GM12878 (cell line): Measurements from ENCODE around the gene GIMD1.

Experiments used
- CREM ChIP-seq: IDR thresholded peaks from 2 replicates; pipeline ENCODE4 v1.6.1; 2014; ENCODE audit warnings: antibody characterized with exemption, low read depth
- JUND ChIP-seq: IDR thresholded peaks from 2 replicates; pipeline ENCODE4 v1.6.1; 2012; ENCODE audit warnings: low read depth, mild to moderate bottlenecking, low read length, improper control_type of control experiment, moderate library complexity
- TF ChIP-seq, protein P1 (sequence below): fragments of 150-350 bp; IDR thresholded peaks from 2 replicates; pipeline ENCODE4 v1.6.1; 2016; ENCODE audit warnings: low read depth, low read length
- TF ChIP-seq, protein P2 (sequence below): fragments of 450-650 bp; IDR thresholded peaks from 2 replicates; pipeline ENCODE4 v1.6.1; 2016; ENCODE audit warnings: mild to moderate bottlenecking, moderate library complexity, borderline replicate concordance
- TF ChIP-seq, protein P3 (sequence below), 3 experiments: IDR thresholded peaks in 2 of 3; conservative IDR thresholded peaks in 1 of 3; 2 replicates each; pipeline ENCODE4 v1.5.1; 2011; ENCODE audit warnings: low read depth in 3 of 3, low read length in 3 of 3, mild to moderate bottlenecking in 3 of 3, control low read depth in 2 of 3, moderate library complexity in 2 of 3, inconsistent platforms in 1 of 3, mixed read lengths in 1 of 3; ENCODE audit not compliant: control insufficient read depth in 2 of 3, insufficient read depth in 1 of 3; ENCODE audit errors: extremely low read depth in 1 of 3

DNA sequence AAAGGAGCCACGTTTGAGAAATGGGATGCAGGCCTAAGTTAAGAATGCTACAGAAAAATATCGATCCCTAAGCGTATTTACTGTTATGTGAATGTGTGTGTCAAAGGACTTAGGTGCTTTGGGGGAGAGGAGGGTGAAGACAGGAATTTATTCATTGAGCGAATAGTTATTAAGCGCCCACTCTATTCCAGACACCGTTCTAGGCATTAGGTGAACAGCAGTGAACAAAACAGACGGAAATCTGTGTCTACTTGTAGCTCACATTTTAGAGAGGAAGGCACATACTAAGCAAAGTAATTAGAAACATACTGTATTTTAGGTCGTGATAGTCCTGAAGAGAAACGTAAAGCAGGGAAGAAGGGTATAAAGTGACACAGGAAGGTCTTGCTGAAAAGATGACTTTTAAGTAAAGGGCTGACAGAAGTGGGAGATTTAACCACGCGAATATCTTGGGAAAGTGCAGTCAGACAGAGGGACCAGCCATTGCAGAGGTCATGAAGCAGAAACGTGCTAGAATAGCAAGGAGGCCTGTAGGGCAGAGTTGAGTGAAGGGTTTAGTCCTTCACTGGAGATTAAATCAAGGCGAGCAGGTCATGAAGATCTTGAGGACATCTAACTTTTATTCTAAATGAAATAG is 51.7 kb downstream of the GIMD1 start:
- TF ChIP-seq, protein P1, sequence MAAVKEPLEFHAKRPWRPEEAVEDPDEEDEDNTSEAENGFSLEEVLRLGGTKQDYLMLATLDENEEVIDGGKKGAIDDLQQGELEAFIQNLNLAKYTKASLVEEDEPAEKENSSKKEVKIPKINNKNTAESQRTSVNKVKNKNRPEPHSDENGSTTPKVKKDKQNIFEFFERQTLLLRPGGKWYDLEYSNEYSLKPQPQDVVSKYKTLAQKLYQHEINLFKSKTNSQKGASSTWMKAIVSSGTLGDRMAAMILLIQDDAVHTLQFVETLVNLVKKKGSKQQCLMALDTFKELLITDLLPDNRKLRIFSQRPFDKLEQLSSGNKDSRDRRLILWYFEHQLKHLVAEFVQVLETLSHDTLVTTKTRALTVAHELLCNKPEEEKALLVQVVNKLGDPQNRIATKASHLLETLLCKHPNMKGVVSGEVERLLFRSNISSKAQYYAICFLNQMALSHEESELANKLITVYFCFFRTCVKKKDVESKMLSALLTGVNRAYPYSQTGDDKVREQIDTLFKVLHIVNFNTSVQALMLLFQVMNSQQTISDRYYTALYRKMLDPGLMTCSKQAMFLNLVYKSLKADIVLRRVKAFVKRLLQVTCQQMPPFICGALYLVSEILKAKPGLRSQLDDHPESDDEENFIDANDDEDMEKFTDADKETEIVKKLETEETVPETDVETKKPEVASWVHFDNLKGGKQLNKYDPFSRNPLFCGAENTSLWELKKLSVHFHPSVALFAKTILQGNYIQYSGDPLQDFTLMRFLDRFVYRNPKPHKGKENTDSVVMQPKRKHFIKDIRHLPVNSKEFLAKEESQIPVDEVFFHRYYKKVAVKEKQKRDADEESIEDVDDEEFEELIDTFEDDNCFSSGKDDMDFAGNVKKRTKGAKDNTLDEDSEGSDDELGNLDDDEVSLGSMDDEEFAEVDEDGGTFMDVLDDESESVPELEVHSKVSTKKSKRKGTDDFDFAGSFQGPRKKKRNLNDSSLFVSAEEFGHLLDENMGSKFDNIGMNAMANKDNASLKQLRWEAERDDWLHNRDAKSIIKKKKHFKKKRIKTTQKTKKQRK, result no peak
- TF ChIP-seq CREM (no peak), JUND (no peak)
- TF ChIP-seq, protein P2, sequence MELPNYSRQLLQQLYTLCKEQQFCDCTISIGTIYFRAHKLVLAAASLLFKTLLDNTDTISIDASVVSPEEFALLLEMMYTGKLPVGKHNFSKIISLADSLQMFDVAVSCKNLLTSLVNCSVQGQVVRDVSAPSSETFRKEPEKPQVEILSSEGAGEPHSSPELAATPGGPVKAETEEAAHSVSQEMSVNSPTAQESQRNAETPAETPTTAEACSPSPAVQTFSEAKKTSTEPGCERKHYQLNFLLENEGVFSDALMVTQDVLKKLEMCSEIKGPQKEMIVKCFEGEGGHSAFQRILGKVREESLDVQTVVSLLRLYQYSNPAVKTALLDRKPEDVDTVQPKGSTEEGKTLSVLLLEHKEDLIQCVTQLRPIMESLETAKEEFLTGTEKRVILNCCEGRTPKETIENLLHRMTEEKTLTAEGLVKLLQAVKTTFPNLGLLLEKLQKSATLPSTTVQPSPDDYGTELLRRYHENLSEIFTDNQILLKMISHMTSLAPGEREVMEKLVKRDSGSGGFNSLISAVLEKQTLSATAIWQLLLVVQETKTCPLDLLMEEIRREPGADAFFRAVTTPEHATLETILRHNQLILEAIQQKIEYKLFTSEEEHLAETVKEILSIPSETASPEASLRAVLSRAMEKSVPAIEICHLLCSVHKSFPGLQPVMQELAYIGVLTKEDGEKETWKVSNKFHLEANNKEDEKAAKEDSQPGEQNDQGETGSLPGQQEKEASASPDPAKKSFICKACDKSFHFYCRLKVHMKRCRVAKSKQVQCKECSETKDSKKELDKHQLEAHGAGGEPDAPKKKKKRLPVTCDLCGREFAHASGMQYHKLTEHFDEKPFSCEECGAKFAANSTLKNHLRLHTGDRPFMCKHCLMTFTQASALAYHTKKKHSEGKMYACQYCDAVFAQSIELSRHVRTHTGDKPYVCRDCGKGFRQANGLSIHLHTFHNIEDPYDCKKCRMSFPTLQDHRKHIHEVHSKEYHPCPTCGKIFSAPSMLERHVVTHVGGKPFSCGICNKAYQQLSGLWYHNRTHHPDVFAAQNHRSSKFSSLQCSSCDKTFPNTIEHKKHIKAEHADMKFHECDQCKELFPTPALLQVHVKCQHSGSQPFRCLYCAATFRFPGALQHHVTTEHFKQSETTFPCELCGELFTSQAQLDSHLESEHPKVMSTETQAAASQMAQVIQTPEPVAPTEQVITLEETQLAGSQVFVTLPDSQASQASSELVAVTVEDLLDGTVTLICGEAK, result no peak
- TF ChIP-seq, protein P3, sequence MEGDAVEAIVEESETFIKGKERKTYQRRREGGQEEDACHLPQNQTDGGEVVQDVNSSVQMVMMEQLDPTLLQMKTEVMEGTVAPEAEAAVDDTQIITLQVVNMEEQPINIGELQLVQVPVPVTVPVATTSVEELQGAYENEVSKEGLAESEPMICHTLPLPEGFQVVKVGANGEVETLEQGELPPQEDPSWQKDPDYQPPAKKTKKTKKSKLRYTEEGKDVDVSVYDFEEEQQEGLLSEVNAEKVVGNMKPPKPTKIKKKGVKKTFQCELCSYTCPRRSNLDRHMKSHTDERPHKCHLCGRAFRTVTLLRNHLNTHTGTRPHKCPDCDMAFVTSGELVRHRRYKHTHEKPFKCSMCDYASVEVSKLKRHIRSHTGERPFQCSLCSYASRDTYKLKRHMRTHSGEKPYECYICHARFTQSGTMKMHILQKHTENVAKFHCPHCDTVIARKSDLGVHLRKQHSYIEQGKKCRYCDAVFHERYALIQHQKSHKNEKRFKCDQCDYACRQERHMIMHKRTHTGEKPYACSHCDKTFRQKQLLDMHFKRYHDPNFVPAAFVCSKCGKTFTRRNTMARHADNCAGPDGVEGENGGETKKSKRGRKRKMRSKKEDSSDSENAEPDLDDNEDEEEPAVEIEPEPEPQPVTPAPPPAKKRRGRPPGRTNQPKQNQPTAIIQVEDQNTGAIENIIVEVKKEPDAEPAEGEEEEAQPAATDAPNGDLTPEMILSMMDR (IDR thresholded peaks at IDR 0.05 in 2 of 3, conservative IDR thresholded peaks at IDR 0.05 in 1 of 3; ENCODE audit: control insufficient read depth in 2 of 3, extremely low read depth in 1 of 3, insufficient read depth in 1 of 3, low read depth in 3 of 3, low read length in 3 of 3), result no peak
